Measurements from ENCODE around the gene FAM221B.

Gene FAM221B

DNA sequence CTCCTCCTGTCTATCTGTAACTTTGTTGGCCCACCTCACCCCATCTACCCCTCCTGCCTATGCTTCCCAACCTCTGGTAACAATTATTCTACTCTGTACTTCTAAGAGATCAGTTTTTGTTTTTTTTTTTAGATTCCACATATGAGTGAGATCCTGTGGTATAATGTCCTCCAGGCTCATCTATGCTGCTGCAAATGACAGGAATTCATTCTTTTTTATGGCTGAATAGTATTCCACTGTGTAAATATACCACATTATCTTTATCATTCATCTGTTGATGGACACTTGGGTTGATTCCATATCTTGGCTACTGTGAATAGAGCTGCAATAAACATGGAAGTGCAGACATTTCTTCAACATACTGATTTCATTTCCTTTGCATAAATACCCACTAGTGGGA is 45.1 kb downstream of the FAM221B start:
- TF ChIP-seq, protein P1, sequence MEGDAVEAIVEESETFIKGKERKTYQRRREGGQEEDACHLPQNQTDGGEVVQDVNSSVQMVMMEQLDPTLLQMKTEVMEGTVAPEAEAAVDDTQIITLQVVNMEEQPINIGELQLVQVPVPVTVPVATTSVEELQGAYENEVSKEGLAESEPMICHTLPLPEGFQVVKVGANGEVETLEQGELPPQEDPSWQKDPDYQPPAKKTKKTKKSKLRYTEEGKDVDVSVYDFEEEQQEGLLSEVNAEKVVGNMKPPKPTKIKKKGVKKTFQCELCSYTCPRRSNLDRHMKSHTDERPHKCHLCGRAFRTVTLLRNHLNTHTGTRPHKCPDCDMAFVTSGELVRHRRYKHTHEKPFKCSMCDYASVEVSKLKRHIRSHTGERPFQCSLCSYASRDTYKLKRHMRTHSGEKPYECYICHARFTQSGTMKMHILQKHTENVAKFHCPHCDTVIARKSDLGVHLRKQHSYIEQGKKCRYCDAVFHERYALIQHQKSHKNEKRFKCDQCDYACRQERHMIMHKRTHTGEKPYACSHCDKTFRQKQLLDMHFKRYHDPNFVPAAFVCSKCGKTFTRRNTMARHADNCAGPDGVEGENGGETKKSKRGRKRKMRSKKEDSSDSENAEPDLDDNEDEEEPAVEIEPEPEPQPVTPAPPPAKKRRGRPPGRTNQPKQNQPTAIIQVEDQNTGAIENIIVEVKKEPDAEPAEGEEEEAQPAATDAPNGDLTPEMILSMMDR (IDR thresholded peaks at IDR 0.05; ENCODE audit: low read depth, low read length), result no peak
- no peak for TF ChIP-seq EZH2phosphoT487 (IDR thresholded peaks at IDR 0.05; ENCODE audit: low read depth)
- no peak overlapping the region for H2AFZ ChIP-seq (ENCODE audit: low read depth, low read length)
- H3K4me3 ChIP-seq (ENCODE audit: low read length), result no peak overlapping the region
- peaks cover 4% of the 10 kb centered on the region for H3K36me3 ChIP-seq (replicated peaks; ENCODE audit: low read depth, low read length)
- no peak overlapping the region for H3K4me2 ChIP-seq (ENCODE audit: low read length)
- H3K9me3 ChIP-seq (ENCODE audit: insufficient read depth, low read length), result no peaks in the 10 kb centered on the region
- H3K79me2 ChIP-seq (ENCODE audit: low read length), result no peaks in the 10 kb centered on the region
- H3K4me1 ChIP-seq (ENCODE audit: low read length), result peaks cover 23% of the 10 kb centered on the region
- no peak overlapping the region for H3K9ac ChIP-seq (ENCODE audit: low read length)
- H4K20me1 ChIP-seq (ENCODE audit: insufficient read depth, low read length), result no peaks in the 10 kb centered on the region
- H3K27me3 ChIP-seq (ENCODE audit: low read depth, low read length), result no peaks in the 10 kb centered on the region
- H3K27ac ChIP-seq (ENCODE audit: low read length), result no peak overlapping the region

GRCh38 chr9:35781066-35781465 is 47.5 kb downstream of the FAM221B start:
- H3K36me3 ChIP-seq (replicated peaks; ENCODE audit: low read depth, low read length), result peaks cover 4% of the 10 kb centered on the region
- no peak overlapping the region for H3K4me3 ChIP-seq (ENCODE audit: low read length)
- H4K20me1 ChIP-seq (ENCODE audit: insufficient read depth, low read length), result no peaks in the 10 kb centered on the region
- H2AFZ ChIP-seq (ENCODE audit: low read depth, low read length), result no peak overlapping the region
- peaks cover 19% of the 10 kb centered on the region for H3K4me1 ChIP-seq (ENCODE audit: low read length)
- no peaks in the 10 kb centered on the region for H3K9me3 ChIP-seq (ENCODE audit: insufficient read depth, low read length)
- H3K27ac ChIP-seq (ENCODE audit: low read length), result no peak overlapping the region
- H3K4me2 ChIP-seq (ENCODE audit: low read length), result no peak overlapping the region
- no peaks in the 10 kb centered on the region for H3K27me3 ChIP-seq (ENCODE audit: low read depth, low read length)
- no peaks in the 10 kb centered on the region for H3K79me2 ChIP-seq (ENCODE audit: low read length)
- TF ChIP-seq, protein P1 (IDR thresholded peaks at IDR 0.05; ENCODE audit: low read depth, low read length), result no peak
- TF ChIP-seq EZH2phosphoT487 (IDR thresholded peaks at IDR 0.05; ENCODE audit: low read depth), result no peak
- H3K9ac ChIP-seq (ENCODE audit: low read length), result no peak overlapping the region

DNA sequence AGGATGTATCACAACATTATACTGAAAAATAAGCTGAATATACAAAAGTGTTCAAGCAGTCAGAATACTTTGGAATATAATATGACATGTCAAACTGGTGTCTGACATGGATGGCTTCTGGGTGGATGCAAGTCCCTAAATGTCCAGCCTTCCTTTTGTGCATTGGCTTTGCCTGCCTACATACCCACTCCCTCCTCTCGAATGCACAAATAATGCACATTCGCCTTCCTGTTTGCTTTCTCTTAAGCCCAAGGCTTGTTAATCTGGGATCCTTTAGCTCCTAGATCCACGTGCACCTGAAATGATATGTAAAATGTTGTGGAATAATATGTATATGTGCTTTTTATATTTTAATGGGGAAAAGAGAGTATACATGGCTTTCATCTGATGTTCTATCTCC is 50.0 kb downstream of the FAM221B start:
- Histone ChIP-seq H3K36me3 (replicated peaks; ENCODE audit: low read depth, low read length) (peaks cover 3% of the 10 kb centered on the region), H3K27me3 (ENCODE audit: low read depth, low read length) (no peaks in the 10 kb centered on the region), H3K9me3 (ENCODE audit: insufficient read depth, low read length) (no peaks in the 10 kb centered on the region), H2AFZ (ENCODE audit: low read depth, low read length) (no peak overlapping the region), H3K27ac (ENCODE audit: low read length) (no peak overlapping the region), H3K79me2 (ENCODE audit: low read length) (no peaks in the 10 kb centered on the region), H3K4me1 (ENCODE audit: low read length) (peaks cover 12% of the 10 kb centered on the region), H3K4me3 (ENCODE audit: low read length) (no peak overlapping the region), H3K4me2 (ENCODE audit: low read length) (no peak overlapping the region), H3K9ac (ENCODE audit: low read length) (no peak overlapping the region), H4K20me1 (ENCODE audit: insufficient read depth, low read length) (no peaks in the 10 kb centered on the region)
- TF ChIP-seq, protein P1 (IDR thresholded peaks at IDR 0.05; ENCODE audit: low read depth, low read length), result no peak
- no peak for TF ChIP-seq EZH2phosphoT487 (IDR thresholded peaks at IDR 0.05; ENCODE audit: low read depth)

- H4K20me1 ChIP-seq (ENCODE audit: insufficient read depth, low read length), result no peaks in the 10 kb centered on the region
- H3K4me3 ChIP-seq (ENCODE audit: low read length), result no peak overlapping the region
- no peaks in the 10 kb centered on the region for H3K27me3 ChIP-seq (ENCODE audit: low read depth, low read length)
- H3K4me2 ChIP-seq (ENCODE audit: low read length), result peak overlapping the region; percentile 13; the same call in 1 of the 2 replicates
- no peak overlapping the region for H2AFZ ChIP-seq (ENCODE audit: low read depth, low read length)
- H3K27ac ChIP-seq (ENCODE audit: low read length), result no peak overlapping the region
- H3K9me3 ChIP-seq (ENCODE audit: insufficient read depth, low read length), result no peaks in the 10 kb centered on the region
- TF ChIP-seq EZH2phosphoT487 (IDR thresholded peaks at IDR 0.05; ENCODE audit: low read depth), result no peak
- TF ChIP-seq, protein P1 (IDR thresholded peaks at IDR 0.05; ENCODE audit: low read depth, low read length), result no peak
- no peaks in the 10 kb centered on the region for H3K36me3 ChIP-seq (replicated peaks; ENCODE audit: low read depth, low read length)
- no peak overlapping the region for H3K9ac ChIP-seq (ENCODE audit: low read length)
- H3K4me1 ChIP-seq (ENCODE audit: low read length), result peaks cover 12% of the 10 kb centered on the region
- no peaks in the 10 kb centered on the region for H3K79me2 ChIP-seq (ENCODE audit: low read length)
These were observed 52.5 kb downstream of the FAM221B start for GRCh38 chr9:35776018-35776417.
